HG03139 (cell line): ENCODE measurements around the gene ARL6IP6.

Experiments used
- ATAC-seq: cut with Tn5 transposase; IDR thresholded peaks from one replicate; pipeline ENCODE4 v1.9.1; 2021; ENCODE audit not compliant: unreplicated experiment

ARL6IP6 gene

GRCh38 chr2:152718076-152718908 lies at the start of gene ARL6IP6:
Gene ARL6IP6, plus strand, starts transcription at chr2:152718620. Its CDS starts 5 bp downstream, at chr2:152718625.
- ATAC-seq = peak; percentile 65

- no peak for ATAC-seq
Measured at GRCh38 chr2:152674334-152674733, 44.1 kb upstream of the ARL6IP6 start.

DNA sequence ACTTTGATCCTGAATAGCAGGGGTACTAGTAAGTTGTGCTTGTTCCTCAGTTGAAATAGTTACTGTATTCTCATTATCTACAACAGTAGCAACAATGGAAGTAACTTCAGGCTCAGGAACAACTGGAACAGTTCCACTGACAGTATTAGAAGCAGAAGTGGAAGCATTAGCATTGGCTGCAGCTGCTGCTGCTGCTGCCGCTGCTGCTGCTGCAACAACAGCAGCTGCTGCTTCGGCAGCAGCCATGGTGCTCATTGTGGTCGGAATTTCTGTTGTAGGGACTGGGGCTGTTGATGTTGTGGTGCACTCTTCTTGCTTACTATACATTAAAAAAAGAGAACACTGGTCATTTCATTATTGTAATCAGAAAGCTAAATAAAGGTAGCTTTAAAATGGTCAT lies 42.0 kb upstream of the ARL6IP6 start:
- ATAC-seq = no peak

DNA sequence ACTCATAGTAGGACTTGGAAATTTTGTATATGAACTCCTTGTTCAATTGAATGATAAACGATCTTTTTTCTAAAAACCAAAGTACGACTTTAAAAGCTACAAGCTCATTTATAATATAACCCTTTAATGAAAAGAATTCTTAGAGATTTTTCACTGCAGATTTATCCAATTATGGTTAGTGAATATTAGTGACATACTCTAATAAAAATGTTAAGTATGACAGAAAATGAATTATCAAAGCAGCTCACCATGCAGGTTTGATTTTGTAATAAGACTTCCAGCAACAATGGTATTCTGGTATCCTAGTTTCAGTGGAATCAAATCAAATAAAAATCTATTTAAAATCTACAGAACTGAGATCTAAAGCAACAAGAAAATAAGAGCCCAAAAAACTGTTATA lies 39.6 kb upstream of the ARL6IP6 start:
- ATAC-seq = no peak

DNA sequence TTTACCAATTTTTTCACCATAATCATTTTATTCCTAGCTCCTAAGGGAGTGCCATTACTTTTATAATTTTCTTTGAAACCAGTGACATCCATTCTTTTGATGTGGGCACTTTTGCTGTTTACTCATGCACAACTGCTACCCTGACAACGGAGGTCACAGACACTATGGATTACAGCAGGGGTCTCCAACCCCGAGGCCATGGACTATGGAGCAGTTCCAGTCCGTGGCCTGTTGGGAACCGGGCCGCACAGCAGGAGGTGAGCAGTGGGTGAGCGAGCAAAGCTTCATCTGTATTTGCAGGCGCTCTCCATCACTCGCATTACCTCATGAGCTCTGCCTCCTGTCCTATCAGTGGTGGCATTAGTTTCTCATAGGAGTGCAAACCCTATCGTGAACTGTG lies 35.8 kb upstream of the ARL6IP6 start:
- no peak for ATAC-seq

GRCh38 chr2:152683400-152683799 lies 35.0 kb upstream of the ARL6IP6 start:
- no peak for ATAC-seq

DNA sequence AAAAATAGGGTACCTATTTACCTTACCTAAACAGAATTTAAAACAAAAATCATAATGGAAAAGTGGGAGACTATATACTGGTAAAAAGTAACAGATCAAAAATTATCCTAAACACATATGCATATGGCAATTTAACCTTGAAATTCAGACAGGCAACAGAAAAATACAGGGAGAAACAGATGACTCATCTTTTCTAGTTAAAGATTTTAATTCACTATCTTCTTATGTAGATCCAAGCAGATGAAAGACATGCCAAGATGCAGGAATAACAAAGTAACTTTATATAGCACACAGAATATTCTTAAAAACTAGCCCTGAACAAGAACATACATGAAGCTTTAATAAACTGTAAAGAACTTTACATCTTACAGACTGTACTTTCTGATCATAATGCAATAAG lies 32.1 kb upstream of the ARL6IP6 start:
- ATAC-seq = no peak

- ATAC-seq = peak; percentile 77
Measured at GRCh38 chr2:152693033-152693432, 25.4 kb upstream of the ARL6IP6 start.

GRCh38 chr2:152694161-152694661 lies 24.2 kb upstream of the ARL6IP6 start:
- ATAC-seq = no peak

GRCh38 chr2:152695763-152696162 lies 22.7 kb upstream of the ARL6IP6 start:
- ATAC-seq = no peak

- ATAC-seq = no peak
Measured at GRCh38 chr2:152696476-152696875, 21.9 kb upstream of the ARL6IP6 start.

GRCh38 chr2:152701198-152701597 lies 17.2 kb upstream of the ARL6IP6 start:
- ATAC-seq = no peak

DNA sequence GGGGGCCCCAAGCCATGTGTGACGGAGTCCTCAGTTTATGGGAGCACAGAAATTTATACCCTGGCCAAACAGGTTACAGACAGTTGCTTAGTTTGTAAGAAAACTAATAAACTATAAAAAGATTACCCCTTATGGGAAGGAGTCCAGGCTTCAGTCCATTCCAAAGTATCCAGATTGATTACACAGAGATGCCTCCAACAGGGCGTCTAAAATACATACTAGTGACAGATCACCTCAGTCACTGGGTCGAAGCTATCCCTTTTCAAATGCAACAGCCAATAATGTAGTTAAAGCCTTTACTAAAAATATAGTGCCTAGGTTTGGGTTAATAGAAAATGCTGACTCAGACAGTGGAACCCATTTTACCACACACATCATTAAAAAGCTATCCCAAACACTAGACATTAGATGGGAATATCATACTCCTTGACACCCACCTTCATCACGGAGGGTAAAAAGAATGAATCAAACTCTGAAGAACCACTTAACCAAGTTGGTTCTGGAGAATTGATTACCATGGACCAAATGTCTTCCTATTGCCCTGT lies 11.9 kb upstream of the ARL6IP6 start:
- ATAC-seq = no peak

DNA sequence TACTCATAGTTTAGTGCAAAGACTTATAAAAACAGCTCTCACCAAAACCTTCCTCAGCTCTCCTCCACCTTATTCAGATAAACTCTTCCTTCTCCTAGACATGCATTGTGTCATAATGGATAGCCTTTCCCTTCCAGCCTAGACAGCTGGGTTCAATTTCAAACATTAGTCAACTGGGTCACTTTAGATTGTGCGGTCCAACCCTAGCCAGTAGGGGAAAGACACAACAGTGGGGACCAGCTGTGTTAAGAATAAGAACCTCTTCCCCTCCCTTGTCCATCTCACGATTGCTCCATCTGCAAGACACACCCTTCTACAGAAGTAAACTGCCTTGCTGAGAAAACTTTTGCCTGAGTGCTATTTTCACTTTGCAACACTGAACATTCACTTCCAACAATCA lies 9.7 kb upstream of the ARL6IP6 start:
- no peak for ATAC-seq

DNA sequence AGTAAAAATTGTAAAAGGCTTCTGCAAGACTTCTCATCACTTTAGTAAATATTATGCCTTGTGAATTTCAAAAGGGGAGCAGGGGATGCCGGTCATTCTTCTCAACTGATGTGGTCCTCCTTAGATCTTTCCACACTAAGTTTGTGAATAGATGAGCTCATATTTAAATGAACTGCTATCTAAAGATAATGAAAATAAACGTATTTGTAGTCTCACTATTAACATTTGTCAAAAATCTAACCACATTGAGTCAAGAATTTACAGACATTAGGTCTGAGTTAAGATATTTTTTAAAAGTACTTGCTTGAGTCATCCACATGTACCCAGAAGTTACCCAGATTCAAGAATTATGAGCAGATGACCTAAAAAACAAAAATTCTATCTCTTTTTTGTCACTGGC lies 7.7 kb upstream of the ARL6IP6 start:
- ATAC-seq = no peak

- ATAC-seq = no peak
Measured at GRCh38 chr2:152715112-152715511, 3.3 kb upstream of the ARL6IP6 start.

GRCh38 chr2:152715854-152716428 lies 2.5 kb upstream of the ARL6IP6 start:
- no peak for ATAC-seq

- ATAC-seq = no peak
Measured at GRCh38 chr2:152716805-152717227, 1.6 kb upstream of the ARL6IP6 start.

DNA sequence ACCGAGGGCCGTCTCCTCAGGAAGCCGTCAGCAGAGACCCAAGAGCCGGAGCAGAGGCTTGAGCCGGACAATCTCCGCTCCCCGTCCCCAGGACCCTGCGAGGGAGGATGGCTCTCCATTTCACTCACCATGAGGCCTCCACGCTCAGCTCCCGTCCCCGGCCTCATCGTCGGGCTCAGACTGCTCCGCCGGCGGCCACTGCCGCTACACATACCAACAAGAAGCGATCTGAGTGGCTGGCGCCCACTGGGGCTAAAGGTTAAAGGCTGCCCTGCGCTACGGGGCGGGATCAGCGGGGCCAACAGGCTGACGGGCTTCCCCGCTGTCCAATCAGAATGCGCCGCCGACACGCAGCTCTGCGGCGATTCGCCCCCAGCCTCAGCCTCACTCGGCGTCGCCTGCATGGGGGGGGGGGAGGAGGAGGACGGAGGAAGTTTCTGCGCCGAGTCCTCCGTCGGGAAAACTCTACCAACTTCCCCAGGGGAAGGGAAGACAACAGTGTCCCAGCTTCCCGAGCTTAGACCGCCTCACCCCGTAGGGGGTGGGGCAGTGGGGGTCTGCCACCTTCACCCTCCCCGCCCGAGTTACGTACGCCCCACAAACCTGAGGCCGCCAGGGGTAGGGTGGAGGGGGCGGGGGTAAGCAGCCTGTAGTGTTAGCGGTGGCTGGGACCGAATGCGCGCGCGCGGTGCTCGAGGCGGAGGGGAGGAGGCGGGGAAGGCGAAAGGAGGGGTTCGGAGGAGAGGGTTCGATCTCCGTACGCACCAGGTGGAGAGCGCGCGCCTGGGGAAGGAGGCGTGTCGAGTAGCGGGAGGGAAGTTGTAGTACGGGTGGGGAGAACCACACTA lies 968 bp upstream of the ARL6IP6 start, which contains the start of gene PRPF40A:
PRPF40A (minus strand) TSS at position 234 of the 848 bp plus-strand sequence; CDS start at position 212, 22 bp downstream.
- ATAC-seq = peak; percentile 64

GRCh38 chr2:152718909-152719645 lies 657 bp downstream of the ARL6IP6 start:
- peak; percentile 19 for ATAC-seq
